H1 (cell line): ENCODE measurements around the gene DUSP9. TPM values are rescaled to one million over a fixed set of nuclear protein-coding genes. Genes with fewer than 3 reads are reported as not detected.

ENCODE experiments used
- CTCF ChIA-PET: fragments of 300-600 bp; sonication (Branson Sonifier 250); formaldehyde crosslinking; loops from one replicate; lab custom pipeline; 2021; ENCODE audit not compliant: partially characterized antibody; lab: Charles Lee
- POLR2A ChIA-PET: fragments of 300-600 bp; sonication (Branson Sonifier 250); formaldehyde crosslinking; loops from one replicate; lab custom pipeline; 2021; ENCODE audit warnings: inconsistent platforms; ENCODE audit not compliant: partially characterized antibody; lab: Charles Lee
- DNase-seq, 2 experiments: peaks; one replicate each; pipeline versions ENCODE4 v3.0.0 to v3.0.0-alpha.2; 2010 to 2022; ENCODE audit warnings: low spot score in 2 of 2, low read depth in 1 of 2, mixed read lengths in 1 of 2
- FAIRE-seq: peaks from 2 replicates; lab custom pipeline; 2011; peaks lifted over from hg19 to GRCh38; lab: Jason Lieb, UNC
- H2AFZ ChIP-seq: 2 replicates; pipeline ENCODE4 v1.8.1; 2012; ENCODE audit warnings: low read length, inconsistent platforms
- H2AK5ac ChIP-seq: 2 replicates; pipeline ENCODE4 v1.6.1; 2013; ENCODE audit warnings: low read depth, low read length
- H2BK120ac ChIP-seq: replicated peaks from 2 replicates; pipeline ENCODE3; 2013; ENCODE audit warnings: low read depth, low read length, inconsistent platforms
- H2BK12ac ChIP-seq: 2 replicates; pipeline ENCODE4 v1.6.1; 2013; ENCODE audit warnings: low read depth, low read length
- H2BK15ac ChIP-seq: 2 replicates; pipeline ENCODE4 v1.6.1; 2013; ENCODE audit warnings: low read length
- H2BK20ac ChIP-seq: 2 replicates; pipeline ENCODE4 v1.6.1; 2013; ENCODE audit warnings: low read length
- H2BK5ac ChIP-seq: 2 replicates; pipeline ENCODE4 v1.6.1; 2013; ENCODE audit warnings: low read depth, low read length
- H3K14ac ChIP-seq: 2 replicates; pipeline ENCODE4 v1.6.1; 2013; ENCODE audit warnings: inconsistent platforms; ENCODE audit not compliant: insufficient read length
- H3K18ac ChIP-seq: 2 replicates; pipeline ENCODE4 v1.6.1; 2013; ENCODE audit warnings: low read length; ENCODE audit errors: extremely low read depth
- H3K23ac ChIP-seq: 2 replicates; pipeline ENCODE4 v1.6.1; 2013; ENCODE audit warnings: inconsistent platforms; ENCODE audit not compliant: insufficient read length
- H3K23me2 ChIP-seq: 2 replicates; pipeline ENCODE4 v1.6.1; 2013; ENCODE audit warnings: low read depth, low read length
- H3K27ac ChIP-seq: 2 replicates; pipeline ENCODE4 v1.6.1; 2011; ENCODE audit warnings: low read depth, low read length, inconsistent platforms
- H3K27me3 ChIP-seq, 4 experiments: replicated peaks in 1 of 4; 1 replicate in 1 of 4; 2 replicates in 3 of 4; pipeline versions ENCODE4 v1.6.1 to v1.8.1; 2011 to 2013; ENCODE audit warnings: low read length in 3 of 4, mild to moderate bottlenecking in 3 of 4, inconsistent platforms in 2 of 4, mixed read lengths in 2 of 4, moderate library complexity in 1 of 4; ENCODE audit not compliant: control insufficient read depth in 3 of 4, insufficient read depth in 3 of 4; ENCODE audit errors: extremely low read depth in 1 of 4
- H3K36me3 ChIP-seq, 4 experiments: 2 replicates each; pipeline versions ENCODE4 v1.6.1 to v1.8.1; 2011 to 2013; ENCODE audit warnings: mild to moderate bottlenecking in 4 of 4, low read length in 3 of 4, moderate library complexity in 2 of 4, control low read depth in 1 of 4, inconsistent platforms in 1 of 4; ENCODE audit not compliant: insufficient read depth in 4 of 4, control insufficient read depth in 2 of 4
- H3K4ac ChIP-seq: replicated peaks from 2 replicates; pipeline ENCODE3; 2013; ENCODE audit warnings: low read length, low read depth, mixed read lengths, inconsistent platforms; ENCODE audit not compliant: insufficient read length
- H3K4me1 ChIP-seq, 4 experiments: replicated peaks in 1 of 4; 1 replicate in 1 of 4; 2 replicates in 3 of 4; pipeline versions ENCODE4 v1.6.1 to v1.8.1; 2011 to 2013; ENCODE audit warnings: low read length in 3 of 4, inconsistent platforms in 2 of 4, mixed read lengths in 1 of 4; ENCODE audit not compliant: insufficient read depth in 4 of 4, control insufficient read depth in 3 of 4
- H3K4me2 ChIP-seq, 2 experiments: 2 replicates each; pipeline versions ENCODE4 v1.6.1 to v1.8.1; 2011 to 2013; ENCODE audit warnings: low read depth in 2 of 2, low read length in 2 of 2, control low read depth in 1 of 2, inconsistent platforms in 1 of 2, mild to moderate bottlenecking in 1 of 2; ENCODE audit not compliant: insufficient read depth in 1 of 2
- H3K4me3 ChIP-seq, 4 experiments: fragments of 200-600, 300-600 bp in 1 of 4; sonication (generic), shearing (Covaris generic), sonication (Bioruptor Twin) in 1 of 4; 2 replicates each; pipeline versions ENCODE4 v1.5.1 to v1.8.1; 2011 to 2016; ENCODE audit warnings: low read length in 4 of 4, low read depth in 3 of 4, control low read depth in 2 of 4, inconsistent platforms in 2 of 4, mild to moderate bottlenecking in 2 of 4, mixed read lengths in 1 of 4, moderate library complexity in 1 of 4; ENCODE audit not compliant: insufficient read depth in 2 of 4; ENCODE audit errors: extremely low read depth in 1 of 4
- H3K56ac ChIP-seq: replicated peaks from 2 replicates; pipeline ENCODE3; 2013; ENCODE audit warnings: low read depth, mild to moderate bottlenecking, mixed read lengths, low read length, inconsistent platforms; ENCODE audit not compliant: insufficient read length
- H3K79me1 ChIP-seq: 2 replicates; pipeline ENCODE4 v1.6.1; 2013; ENCODE audit warnings: low read depth, low read length, control low read depth
- H3K79me2 ChIP-seq, 2 experiments: 2 replicates each; pipeline versions ENCODE4 v1.6.1 to v1.8.1; 2012 to 2013; ENCODE audit warnings: low read length in 2 of 2, mild to moderate bottlenecking in 2 of 2, inconsistent platforms in 1 of 2; ENCODE audit not compliant: insufficient read depth in 2 of 2, control insufficient read depth in 1 of 2
- H3K9ac ChIP-seq, 4 experiments: replicated peaks in 1 of 4; 1 replicate in 1 of 4; 2 replicates in 3 of 4; pipeline versions ENCODE4 v1.6.1 to v1.8.1; 2011 to 2013; ENCODE audit warnings: low read depth in 3 of 4, low read length in 3 of 4, control low read depth in 2 of 4, mild to moderate bottlenecking in 2 of 4, moderate library complexity in 2 of 4, inconsistent platforms in 1 of 4; ENCODE audit errors: extremely low read depth in 1 of 4
- H3K9me3 ChIP-seq, 2 experiments: 2 replicates each; pipeline versions ENCODE4 v1.6.1 to v1.8.1; 2012 to 2013; ENCODE audit warnings: mild to moderate bottlenecking in 2 of 2, moderate library complexity in 2 of 2, control low read depth in 1 of 2, inconsistent platforms in 1 of 2, low read depth in 1 of 2, low read length in 1 of 2, mixed read lengths in 1 of 2; ENCODE audit not compliant: insufficient read depth in 2 of 2
- H4K20me1 ChIP-seq, 2 experiments: replicated peaks in 1 of 2; 2 replicates each; pipeline versions ENCODE3 to v1.8.1; 2011 to 2013; ENCODE audit warnings: inconsistent platforms in 2 of 2, low read length in 2 of 2, mild to moderate bottlenecking in 1 of 2; ENCODE audit not compliant: insufficient read depth in 2 of 2, control insufficient read depth in 1 of 2
- H4K5ac ChIP-seq: 2 replicates; pipeline ENCODE4 v1.6.1; 2013; ENCODE audit warnings: low read length, low read depth, mixed read lengths, inconsistent platforms; ENCODE audit not compliant: insufficient read length
- H4K8ac ChIP-seq: 2 replicates; pipeline ENCODE4 v1.8.0; 2013; ENCODE audit warnings: mild to moderate bottlenecking, moderate library complexity, low read length, inconsistent platforms; ENCODE audit not compliant: insufficient read depth; ENCODE audit errors: extremely low read depth
- H4K91ac ChIP-seq: replicated peaks from 2 replicates; pipeline ENCODE3; 2013; ENCODE audit warnings: low read length, mixed read lengths, inconsistent platforms; ENCODE audit not compliant: insufficient read length
- BCL11A ChIP-seq, 2 experiments: IDR thresholded peaks; one replicate each; pipeline ENCODE4 v1.6.1; 2011; ENCODE audit warnings: low read depth in 2 of 2, low read length in 2 of 2, mild to moderate bottlenecking in 2 of 2
- CBX5 ChIP-seq: fragments of 300-800, 300-1000 bp; sonication (generic); IDR thresholded peaks from 2 replicates; pipeline ENCODE4 v1.7.1; 2016; ENCODE audit warnings: antibody characterized with exemption, low read length, low read depth
- CBX8 ChIP-seq: fragments of 300-800, 300-1000 bp; sonication (generic); IDR thresholded peaks from 2 replicates; pipeline ENCODE4 v1.7.1; 2016; ENCODE audit warnings: low read depth, low read length, borderline replicate concordance
- EGR1 ChIP-seq: IDR thresholded peaks from 2 replicates; pipeline ENCODE4 v1.6.1; 2011; ENCODE audit warnings: low read depth, low read length, borderline replicate concordance
- HDAC2 ChIP-seq, 2 experiments: fragments of 300-600 bp in 1 of 2; sonication (generic) in 1 of 2; IDR thresholded peaks; 2 replicates each; pipeline ENCODE4 v1.6.1; 2011 to 2012; ENCODE audit warnings: low read depth in 2 of 2, low read length in 2 of 2, mild to moderate bottlenecking in 2 of 2, moderate library complexity in 2 of 2, borderline replicate concordance in 1 of 2, inconsistent platforms in 1 of 2
- KDM1A ChIP-seq: fragments of 200-600, 300-600 bp; sonication (generic); IDR thresholded peaks from 2 replicates; pipeline ENCODE4 v1.7.1; 2016; ENCODE audit warnings: mild to moderate bottlenecking, low read length, borderline replicate concordance
- KDM5A ChIP-seq: fragments of 200-600 bp; IDR thresholded peaks from 2 replicates; pipeline ENCODE4 v1.7.1; 2012; ENCODE audit warnings: mild to moderate bottlenecking, low read length, inconsistent platforms, mixed read lengths
- RFX5 ChIP-seq: IDR thresholded peaks from 2 replicates; pipeline ENCODE4 v1.6.1; 2011; ENCODE audit warnings: low read depth, low read length, improper control_type of control experiment, borderline replicate concordance
- SAP30 ChIP-seq: fragments of 300-600 bp; sonication (generic); IDR thresholded peaks from 2 replicates; pipeline ENCODE4 v1.7.1; 2012; ENCODE audit warnings: low read length, moderate library complexity, mild to moderate bottlenecking, inconsistent platforms; ENCODE audit not compliant: insufficient read depth, insufficient replicate concordance
- SP4 ChIP-seq: IDR thresholded peaks from 2 replicates; pipeline ENCODE4 v1.6.1; 2012; ENCODE audit warnings: low read length, inconsistent platforms
- SUZ12 ChIP-seq: fragments of 200-600 bp; sonication (generic); IDR thresholded peaks from 2 replicates; pipeline ENCODE4 v1.6.1; 2012; ENCODE audit warnings: mild to moderate bottlenecking, inconsistent platforms, low read length, moderate library complexity, mixed read lengths
- WGBS, 2 experiments: shearing (Covaris generic) in 1 of 2; methylation state at CpG; one replicate each; pipeline versions ENCODE4 v1.1.6 to v1.1.7; 2013 to 2015; ENCODE audit warnings: low lambda C conversion rate in 2 of 2, mixed read lengths in 2 of 2, inconsistent platforms in 1 of 2, low coverage in 1 of 2, missing lambda C conversion rate in 1 of 2; ENCODE audit not compliant: insufficient replicate concordance in 2 of 2, insufficient coverage in 1 of 2, insufficient read length in 1 of 2; ENCODE audit errors: extremely low coverage in 1 of 2, missing lambda C conversion rate in 1 of 2; 5-methylcytosine and 5-hydroxymethylcytosine counted together
- polyA plus RNA-seq, 7 experiments: library from polyadenylated mRNA; depleted of rRNA in 3 of 7; stranded (reverse) in 5 of 7; unstranded in 2 of 7; fragments of >200 nt in 5 of 7; fragments of 200-250 nt in 2 of 7; gene quantifications; 1 replicate in 5 of 7; 2 replicates in 1 of 7; 4 replicates in 1 of 7; pipeline versions ENCODE4 v1.2.1 to v1.2.3, GENCODE V29; 2011 to 2013; ENCODE audit warnings: missing spikeins in 2 of 7, mixed read lengths in 2 of 7
- total RNA-seq: library from RNA; stranded (reverse); fragmentation: NEBNext Ultra II Directional; extraction: Animal tissue kit (Norgen Biotek cat#: 25700); gene quantifications from 2 replicates; pipeline ENCODE4 v1.2.1, GENCODE V29; 2021

Gene DUSP9
- total and polyA plus RNA-seq, 2 of the 8 experiments (the other 6 are each of a cell fraction or from before 2014, with no cell fraction given), result 0.80 to 1.1 TPM

GRCh38 chrX:153693216-153694086 lies 46.4 kb downstream of the DUSP9 start:
- H2BK5ac ChIP-seq, result no peak overlapping the region
- no peak overlapping the region for H3K9ac ChIP-seq
- no peak overlapping the region for H3K4me2 ChIP-seq
- ChIA-PET POLR2A (interaction anchor here (0.6 to 1.3 kb wide), 5 partner anchors 7 to 278 kb away, joined by 3 to 5 read pairs (median 3); partner anchors contain the start of gene HCFC1), CTCF (interaction anchor here (1.8 kb wide), 1 partner anchor 14 kb away, joined by 6 read pairs; no protein-coding TSS in a partner anchor)
- no peak overlapping the region for H4K91ac ChIP-seq
- H3K9me3 ChIP-seq, result no peaks in the 10 kb centered on the region
- H3K23ac ChIP-seq, result no peak overlapping the region
- no peak for FAIRE-seq
- no peaks in the 10 kb centered on the region for H3K23me2 ChIP-seq
- H4K8ac ChIP-seq, result no peak overlapping the region
- no peak overlapping the region for H3K56ac ChIP-seq
- no peak overlapping the region for H4K5ac ChIP-seq
- H3K4me1 ChIP-seq, result peaks cover 0 to 12% (median 2%) of the 10 kb centered on the region in 4 experiments; a peak in 4 of 7 replicates
- no peak overlapping the region for H2AK5ac ChIP-seq
- H3K36me3 ChIP-seq, result peaks cover 0 to 44% (median 12%) of the 10 kb centered on the region in 4 experiments; a peak in 5 of 8 replicates
- H3K27ac ChIP-seq, result no peak overlapping the region
- H3K79me1 ChIP-seq, result no peaks in the 10 kb centered on the region; the same call in 1 of the 2 replicates
- peaks cover 2 to 4% of the 10 kb centered on the region in 2 experiments for H4K20me1 ChIP-seq
- H2BK20ac ChIP-seq, result no peak overlapping the region
- peaks cover 0 to 12% of the 10 kb centered on the region in 2 experiments; a peak in 3 of 4 replicates for H3K79me2 ChIP-seq
- H2BK120ac ChIP-seq, result no peak overlapping the region
- no peak overlapping the region for H3K18ac ChIP-seq
- no peak overlapping the region for H3K4ac ChIP-seq
- no peak overlapping the region for H2BK12ac ChIP-seq
- H3K27me3 ChIP-seq, result no peaks in the 10 kb centered on the region
- no peak overlapping the region for H2BK15ac ChIP-seq
- H3K4me3 ChIP-seq, result no peak overlapping the region
- H2AFZ ChIP-seq, result no peak overlapping the region
- no peak overlapping the region for H3K14ac ChIP-seq
- WGBS, 2 experiments, result 89% methylated on average over 4 of the region's 31 CpGs; no CpG with 5 or more reads in 1 of the 2 experiments
- no peak for DNase-seq
- TF ChIP-seq RFX5 (no peak), KDM1A (no peak), BCL11A (IDR thresholded peaks at IDR 0.05; ENCODE audit: low read depth in 2 of 2, low read length in 2 of 2) (no peak), KDM5A (no peak), SP4 (no peak), SUZ12 (no peak), CBX5 (no peak), CBX8 (no peak), HDAC2 (IDR thresholded peaks at IDR 0.05; ENCODE audit: borderline replicate concordance in 1 of 2, low read depth in 2 of 2, low read length in 2 of 2) (no peak), EGR1 (no peak), SAP30 (no peak)
